ENCODE data around the gene SEPTIN2.

- TF ChIP-seq CTCF (IDR thresholded peaks at IDR 0.05) (no peak), POLR2A (IDR thresholded peaks at IDR 0.05) (no peak)
Measured at GRCh38 chr2:241320394-241320793, 4.7 kb downstream of the SEPTIN2 start.

All from heart left ventricle (tissue), 13 donors.